ENCODE data around the gene TP73.

TP73 gene

GRCh38 chr1:3651930-3652547, at the start of gene TP73:
Gene TP73, plus strand, starts transcription at chr1:3652516. Its CDS starts 29,850 bp downstream, at chr1:3682366.
- DNase-seq (ENCODE audit: extremely low read depth, low read depth) = no peak
- TF ChIP-seq, protein P1, sequence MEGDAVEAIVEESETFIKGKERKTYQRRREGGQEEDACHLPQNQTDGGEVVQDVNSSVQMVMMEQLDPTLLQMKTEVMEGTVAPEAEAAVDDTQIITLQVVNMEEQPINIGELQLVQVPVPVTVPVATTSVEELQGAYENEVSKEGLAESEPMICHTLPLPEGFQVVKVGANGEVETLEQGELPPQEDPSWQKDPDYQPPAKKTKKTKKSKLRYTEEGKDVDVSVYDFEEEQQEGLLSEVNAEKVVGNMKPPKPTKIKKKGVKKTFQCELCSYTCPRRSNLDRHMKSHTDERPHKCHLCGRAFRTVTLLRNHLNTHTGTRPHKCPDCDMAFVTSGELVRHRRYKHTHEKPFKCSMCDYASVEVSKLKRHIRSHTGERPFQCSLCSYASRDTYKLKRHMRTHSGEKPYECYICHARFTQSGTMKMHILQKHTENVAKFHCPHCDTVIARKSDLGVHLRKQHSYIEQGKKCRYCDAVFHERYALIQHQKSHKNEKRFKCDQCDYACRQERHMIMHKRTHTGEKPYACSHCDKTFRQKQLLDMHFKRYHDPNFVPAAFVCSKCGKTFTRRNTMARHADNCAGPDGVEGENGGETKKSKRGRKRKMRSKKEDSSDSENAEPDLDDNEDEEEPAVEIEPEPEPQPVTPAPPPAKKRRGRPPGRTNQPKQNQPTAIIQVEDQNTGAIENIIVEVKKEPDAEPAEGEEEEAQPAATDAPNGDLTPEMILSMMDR (IDR thresholded peaks at IDR 0.05; ENCODE audit: low read depth, low read length, missing control alignments) = no peak

GRCh38 chr1:3603156-3603555, 49.2 kb upstream of the TP73 start:
- H3K4me3 ChIP-seq (replicated peaks; ENCODE audit: low read depth, low read length) = no peak overlapping the region
- DNase-seq (ENCODE audit: extremely low read depth, low read depth) = no peak
- TF ChIP-seq, protein P1 (IDR thresholded peaks at IDR 0.05; ENCODE audit: low read depth, low read length, missing control alignments) = no peak

More at GRCh38 chr1:3651930-3652547, at the start of gene TP73:
- no peak within 1 kb of the TSS for H3K4me3 ChIP-seq (replicated peaks; ENCODE audit: low read depth, low read length)

DNA sequence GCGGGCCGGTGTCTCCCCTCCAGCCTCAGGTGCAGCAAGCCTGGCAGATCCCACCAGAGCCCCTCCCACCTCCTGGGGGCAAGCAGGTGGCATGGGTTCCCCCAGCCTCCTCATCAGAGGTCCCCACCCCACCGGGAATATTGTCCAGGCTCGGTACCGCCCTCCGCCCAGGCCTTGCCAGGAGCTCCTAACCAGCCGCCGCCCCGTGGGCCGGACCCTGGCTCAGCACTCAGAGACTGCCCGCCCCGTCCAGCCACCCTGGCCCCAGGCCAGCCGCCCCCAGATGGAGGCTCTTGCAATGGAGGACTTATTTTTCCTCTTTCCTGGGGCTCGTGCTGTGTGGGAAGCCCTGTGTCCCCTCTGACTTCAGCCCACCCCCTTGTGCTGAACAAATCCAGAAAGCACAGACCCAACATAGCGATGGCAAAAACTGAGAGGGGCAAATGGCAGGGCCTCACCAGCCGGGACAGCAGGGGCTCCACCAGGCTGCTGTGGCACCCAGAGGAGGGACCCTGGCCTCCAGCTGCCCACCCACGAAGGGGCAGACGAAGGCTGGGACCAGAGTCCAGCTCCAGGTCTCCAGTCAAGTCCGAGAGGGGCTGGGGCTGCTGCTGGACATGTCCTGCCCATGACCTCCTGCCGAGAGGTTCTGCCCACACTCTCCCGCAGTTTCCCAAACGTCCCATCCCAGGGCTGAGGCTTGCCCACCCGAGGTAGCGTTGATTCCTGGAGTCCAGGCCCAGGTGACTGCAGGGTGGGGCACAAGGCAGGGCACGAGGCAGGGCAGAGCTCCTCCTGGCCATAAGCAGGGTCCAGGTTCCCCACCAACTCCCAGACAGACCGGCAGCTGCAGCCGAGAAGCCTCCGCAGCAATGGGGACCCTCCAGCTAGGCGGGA, 48.5 kb upstream of the TP73 start:
- TF ChIP-seq, protein P1 (IDR thresholded peaks at IDR 0.05; ENCODE audit: low read depth, low read length, missing control alignments) = no peak
- H3K4me3 ChIP-seq (replicated peaks; ENCODE audit: low read depth, low read length) = no peak overlapping the region
- no peak for DNase-seq (ENCODE audit: extremely low read depth, low read depth)

DNA sequence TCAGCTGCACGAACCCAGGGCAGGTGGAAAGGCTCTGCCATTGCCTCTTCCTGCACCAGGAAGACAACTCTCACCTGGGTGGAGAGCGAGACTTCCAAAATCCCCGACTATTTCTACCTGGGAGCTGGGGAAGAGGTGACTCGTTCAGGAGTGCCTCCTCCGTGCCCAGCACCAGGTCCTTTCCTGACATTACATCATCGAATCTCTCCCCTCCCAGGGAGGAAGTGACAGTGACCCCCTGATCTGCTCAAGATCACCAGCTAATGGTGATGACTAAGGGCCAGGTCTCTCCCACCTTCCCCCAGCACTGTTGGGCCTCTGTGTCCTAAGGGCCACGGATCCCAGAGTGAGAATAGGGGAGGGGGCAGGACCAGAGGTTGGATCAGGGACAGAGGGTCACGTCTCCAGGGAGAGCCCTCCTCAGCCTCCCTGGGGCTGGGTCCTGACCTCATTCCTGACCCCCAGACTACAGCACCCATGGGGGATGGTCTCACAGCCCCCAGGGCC, 47.8 kb upstream of the TP73 start:
- no peak overlapping the region for H3K4me3 ChIP-seq (replicated peaks; ENCODE audit: low read depth, low read length)
- TF ChIP-seq, protein P1 (IDR thresholded peaks at IDR 0.05; ENCODE audit: low read depth, low read length, missing control alignments) = no peak
- DNase-seq (ENCODE audit: extremely low read depth, low read depth) = no peak

GRCh38 chr1:3604997-3605823, 47.1 kb upstream of the TP73 start:
- H3K4me3 ChIP-seq (replicated peaks; ENCODE audit: low read depth, low read length) = no peak overlapping the region
- no peak for DNase-seq (ENCODE audit: extremely low read depth, low read depth)
- TF ChIP-seq, protein P1 (IDR thresholded peaks at IDR 0.05; ENCODE audit: low read depth, low read length, missing control alignments) = no peak

Data from HFF-Myc (cell line).